ENCODE data around the gene EXOSC5.

Gene EXOSC5

DNA sequence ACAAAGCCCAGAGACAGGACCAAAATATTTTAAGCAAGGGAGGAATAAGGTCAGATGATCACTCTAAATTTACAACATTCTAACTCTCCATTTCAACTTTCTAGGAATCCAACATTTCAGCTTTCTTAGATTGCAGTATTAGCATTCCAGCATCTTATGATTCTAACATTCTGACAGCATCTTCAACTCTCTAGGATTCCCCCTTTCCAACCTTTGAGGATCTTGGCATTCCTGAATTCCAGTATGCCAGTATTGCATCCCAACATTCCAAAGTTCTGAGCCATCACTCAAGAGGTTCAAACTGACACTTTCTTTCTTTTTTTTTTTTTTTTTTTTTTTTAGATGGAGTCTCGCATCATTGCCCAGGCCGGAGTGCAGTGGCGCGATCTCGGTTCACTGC is 57.2 kb downstream of the EXOSC5 start:
- TF ChIP-seq, protein P1, sequence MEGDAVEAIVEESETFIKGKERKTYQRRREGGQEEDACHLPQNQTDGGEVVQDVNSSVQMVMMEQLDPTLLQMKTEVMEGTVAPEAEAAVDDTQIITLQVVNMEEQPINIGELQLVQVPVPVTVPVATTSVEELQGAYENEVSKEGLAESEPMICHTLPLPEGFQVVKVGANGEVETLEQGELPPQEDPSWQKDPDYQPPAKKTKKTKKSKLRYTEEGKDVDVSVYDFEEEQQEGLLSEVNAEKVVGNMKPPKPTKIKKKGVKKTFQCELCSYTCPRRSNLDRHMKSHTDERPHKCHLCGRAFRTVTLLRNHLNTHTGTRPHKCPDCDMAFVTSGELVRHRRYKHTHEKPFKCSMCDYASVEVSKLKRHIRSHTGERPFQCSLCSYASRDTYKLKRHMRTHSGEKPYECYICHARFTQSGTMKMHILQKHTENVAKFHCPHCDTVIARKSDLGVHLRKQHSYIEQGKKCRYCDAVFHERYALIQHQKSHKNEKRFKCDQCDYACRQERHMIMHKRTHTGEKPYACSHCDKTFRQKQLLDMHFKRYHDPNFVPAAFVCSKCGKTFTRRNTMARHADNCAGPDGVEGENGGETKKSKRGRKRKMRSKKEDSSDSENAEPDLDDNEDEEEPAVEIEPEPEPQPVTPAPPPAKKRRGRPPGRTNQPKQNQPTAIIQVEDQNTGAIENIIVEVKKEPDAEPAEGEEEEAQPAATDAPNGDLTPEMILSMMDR (IDR thresholded peaks at IDR 0.05; ENCODE audit: low read depth, low read length): no peak
- DNase-seq (ENCODE audit: extremely low read depth, low read depth): no peak

Measured in AG09319 (cell line).